GM19438 (cell line): Measurements from ENCODE around the gene RND1.

Experiments used
- ATAC-seq: cut with Tn5 transposase; IDR thresholded peaks from one replicate; pipeline ENCODE4 v1.9.1; 2021; ENCODE audit warnings: low read depth; ENCODE audit not compliant: unreplicated experiment

Gene RND1

GRCh38 chr12:48813465-48814261 is 52.0 kb downstream of the RND1 start:
- no peak for ATAC-seq

GRCh38 chr12:48812389-48812788 is 53.3 kb downstream of the RND1 start:
- ATAC-seq: no peak

GRCh38 chr12:48811437-48812090 is 54.1 kb downstream of the RND1 start:
- no peak for ATAC-seq

GRCh38 chr12:48810903-48811431 is 54.7 kb downstream of the RND1 start:
- ATAC-seq: no peak

- no peak for ATAC-seq
These were observed 57.7 kb downstream of the RND1 start for GRCh38 chr12:48807981-48808380.
